HUES64 (cell line): Measurements from ENCODE around the gene SH2D7.

Source experiments
- H3K27ac ChIP-seq: 2 replicates; pipeline ENCODE4 v1.7.0; 2013; ENCODE audit warnings: low read depth, low read length, inconsistent platforms
- H3K27me3 ChIP-seq: 2 replicates; pipeline ENCODE4 v1.6.1; 2013; ENCODE audit warnings: mild to moderate bottlenecking, low read length; ENCODE audit not compliant: insufficient read depth
- H3K36me3 ChIP-seq: 2 replicates; pipeline ENCODE4 v1.6.1; 2013; ENCODE audit warnings: mild to moderate bottlenecking, low read length; ENCODE audit not compliant: insufficient read depth
- H3K4me1 ChIP-seq: 2 replicates; pipeline ENCODE4 v1.6.1; 2013; ENCODE audit warnings: mild to moderate bottlenecking, low read length, moderate library complexity; ENCODE audit not compliant: insufficient read depth
- H3K4me3 ChIP-seq: 2 replicates; pipeline ENCODE4 v1.5.1; 2013; ENCODE audit warnings: mild to moderate bottlenecking, low read length, moderate library complexity
- H3K9ac ChIP-seq: 2 replicates; pipeline ENCODE4 v1.6.1; 2013; ENCODE audit warnings: mild to moderate bottlenecking, low read depth, low read length
- H3K9me3 ChIP-seq: 2 replicates; pipeline ENCODE4 v1.6.1; 2013; ENCODE audit warnings: low read depth, low read length; ENCODE audit not compliant: insufficient read depth
- WGBS: fragments of 150-250, 120-280 bp; methylation state at CpG from one replicate; pipeline ENCODE4 v1.1.7; 2013; ENCODE audit warnings: missing lambda C conversion rate; 5-methylcytosine and 5-hydroxymethylcytosine counted together

SH2D7 gene

DNA sequence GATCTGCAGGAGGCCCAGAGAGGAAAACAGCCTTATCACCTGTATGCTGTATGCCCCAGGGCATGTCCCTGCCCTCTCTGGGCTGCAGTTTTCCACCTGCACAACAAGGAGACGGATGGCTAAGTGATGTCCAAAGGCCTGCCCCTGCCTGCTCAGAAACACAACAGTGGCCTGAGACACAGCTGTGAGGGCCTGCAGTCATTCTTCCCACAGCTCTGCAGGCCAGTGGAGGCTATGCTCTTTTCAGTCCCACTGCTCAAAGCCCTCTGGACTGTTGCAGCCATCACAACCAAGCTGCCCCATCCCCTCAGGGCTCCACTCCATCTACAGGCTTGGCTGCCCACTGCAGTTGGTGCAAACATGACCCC is 9.6 kb upstream of the SH2D7 start:
- no peak overlapping the region for H3K9ac ChIP-seq

DNA sequence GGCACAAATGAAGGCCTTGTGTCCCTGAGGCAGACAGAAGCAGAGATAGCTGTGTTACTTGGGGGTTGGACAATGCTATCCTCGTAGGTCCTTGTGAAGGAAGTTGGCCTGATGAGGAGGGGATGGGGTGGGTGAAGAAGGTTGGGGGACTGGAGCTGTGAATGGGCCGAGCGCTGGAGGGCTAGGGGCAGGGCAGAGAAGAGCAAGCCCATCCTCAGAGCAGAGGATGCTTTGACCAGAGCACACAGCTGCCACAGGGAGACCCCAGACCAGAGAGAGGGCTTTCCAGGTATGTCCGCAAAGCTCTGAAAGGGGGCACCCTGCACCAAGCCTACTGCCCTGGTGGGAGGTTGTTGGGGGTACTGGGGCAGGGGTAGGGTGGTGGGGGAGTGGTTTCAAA is 9.2 kb upstream of the SH2D7 start:
- Histone ChIP-seq H3K9me3 (no peaks in the 10 kb centered on the region), H3K27me3 (no peaks in the 10 kb centered on the region), H3K27ac (no peak overlapping the region), H3K36me3 (no peaks in the 10 kb centered on the region), H3K4me3 (no peak overlapping the region), H3K4me1 (no peaks in the 10 kb centered on the region), H3K9ac (no peak overlapping the region)
- WGBS: 94% methylated on average over 4 of the region's 4 CpGs

More for the DNA sequence above, 9.6 kb upstream of the SH2D7 start:
- no peaks in the 10 kb centered on the region for H3K9me3 ChIP-seq
- H3K4me3 ChIP-seq: no peak overlapping the region
- H3K27ac ChIP-seq: no peak overlapping the region
- H3K36me3 ChIP-seq: no peaks in the 10 kb centered on the region
- 87% methylated on average over 1 of the region's 1 CpG for WGBS
- H3K27me3 ChIP-seq: no peaks in the 10 kb centered on the region
- no peaks in the 10 kb centered on the region for H3K4me1 ChIP-seq

DNA sequence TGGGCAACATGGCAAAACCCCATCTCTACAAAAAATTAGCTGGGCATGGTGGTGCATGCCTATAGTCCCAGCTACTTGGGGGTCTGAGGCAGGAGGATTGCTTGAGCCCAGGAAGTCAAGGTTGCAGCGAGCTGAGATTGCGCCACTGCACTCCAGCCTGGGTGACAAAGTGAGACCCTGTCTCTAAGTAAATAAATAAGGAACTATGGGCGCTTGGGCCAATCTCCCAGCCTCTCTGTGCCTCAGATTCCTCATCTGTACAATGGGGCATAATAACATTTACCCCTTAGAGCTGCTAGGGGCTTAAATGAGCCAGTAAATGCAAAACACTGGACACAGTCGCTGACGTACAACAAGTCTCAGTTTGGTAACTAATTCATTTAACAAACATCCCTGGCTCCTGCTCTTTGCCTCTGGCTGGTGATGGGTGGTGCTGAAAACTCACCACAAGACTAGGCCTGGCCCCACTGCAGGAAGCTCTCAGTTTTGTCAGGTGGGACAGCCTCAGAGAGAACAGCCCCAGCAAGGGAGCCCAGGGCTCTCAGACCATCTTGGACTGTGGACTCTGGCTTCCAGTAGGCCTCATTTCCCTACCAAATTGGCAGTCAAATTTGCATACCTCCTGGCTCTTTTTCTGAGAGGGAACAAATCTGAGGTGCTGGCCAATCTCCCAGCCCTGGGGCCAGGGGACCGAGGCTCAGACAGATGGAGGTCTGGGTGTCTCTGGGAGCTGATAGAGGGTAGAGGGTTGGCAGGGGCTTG is 8.5 kb upstream of the SH2D7 start:
- H3K9ac ChIP-seq: no peak overlapping the region

DNA sequence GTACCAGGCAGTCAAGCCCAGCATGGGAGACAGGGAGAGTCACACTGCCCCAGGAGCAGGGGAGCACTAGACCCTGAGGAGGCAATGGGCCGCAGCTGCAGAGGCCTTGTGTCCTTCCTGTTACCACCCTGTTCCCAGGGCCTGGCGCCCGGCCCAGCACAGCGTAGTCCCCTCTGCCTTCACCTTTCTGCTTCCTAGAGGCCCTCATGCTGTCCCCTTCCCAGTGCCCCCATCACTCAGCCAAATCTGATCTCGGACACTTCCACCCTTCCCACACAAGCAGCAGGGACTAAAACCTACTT is 8.0 kb upstream of the SH2D7 start:
- Histone ChIP-seq H3K4me1 (no peaks in the 10 kb centered on the region), H3K27me3 (no peaks in the 10 kb centered on the region), H3K9ac (no peak overlapping the region), H3K4me3 (no peak overlapping the region), H3K27ac (no peak overlapping the region), H3K36me3 (no peaks in the 10 kb centered on the region), H3K9me3 (no peaks in the 10 kb centered on the region)
- WGBS: 93% methylated on average over 5 of the region's 5 CpGs

More for the DNA sequence above, 8.5 kb upstream of the SH2D7 start:
- Histone ChIP-seq H3K27me3 (no peaks in the 10 kb centered on the region), H3K4me3 (no peak overlapping the region), H3K27ac (no peak overlapping the region), H3K9me3 (no peaks in the 10 kb centered on the region), H3K36me3 (no peaks in the 10 kb centered on the region), H3K4me1 (no peaks in the 10 kb centered on the region)
- 91% methylated on average over 6 of the region's 6 CpGs for WGBS

DNA sequence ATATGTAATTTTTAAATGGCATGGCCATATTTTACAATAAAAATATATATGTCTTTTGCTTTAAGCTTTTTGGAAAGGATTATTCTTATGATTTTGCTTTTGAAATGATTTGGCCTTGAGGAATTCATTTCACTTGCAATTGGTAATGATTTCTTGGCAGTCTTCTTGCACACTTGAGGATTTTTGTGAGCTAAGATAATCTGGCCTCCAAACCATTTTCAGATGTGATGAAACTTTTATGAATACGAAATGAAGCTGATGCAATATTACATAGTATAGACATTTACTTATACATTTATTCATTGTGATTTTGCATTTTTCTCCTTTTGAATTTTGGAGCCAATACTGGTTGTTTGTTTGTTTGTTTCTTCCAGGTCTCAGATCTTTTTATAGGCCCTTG is 6.4 kb upstream of the SH2D7 start:
- no peak overlapping the region for H3K27ac ChIP-seq
- H3K27me3 ChIP-seq: no peaks in the 10 kb centered on the region
- H3K36me3 ChIP-seq: no peaks in the 10 kb centered on the region
- WGBS: no CpG with 5 or more reads among the region's 1 CpG
- no peak overlapping the region for H3K9ac ChIP-seq
- H3K9me3 ChIP-seq: no peaks in the 10 kb centered on the region
- H3K4me1 ChIP-seq: no peaks in the 10 kb centered on the region
- no peak overlapping the region for H3K4me3 ChIP-seq

DNA sequence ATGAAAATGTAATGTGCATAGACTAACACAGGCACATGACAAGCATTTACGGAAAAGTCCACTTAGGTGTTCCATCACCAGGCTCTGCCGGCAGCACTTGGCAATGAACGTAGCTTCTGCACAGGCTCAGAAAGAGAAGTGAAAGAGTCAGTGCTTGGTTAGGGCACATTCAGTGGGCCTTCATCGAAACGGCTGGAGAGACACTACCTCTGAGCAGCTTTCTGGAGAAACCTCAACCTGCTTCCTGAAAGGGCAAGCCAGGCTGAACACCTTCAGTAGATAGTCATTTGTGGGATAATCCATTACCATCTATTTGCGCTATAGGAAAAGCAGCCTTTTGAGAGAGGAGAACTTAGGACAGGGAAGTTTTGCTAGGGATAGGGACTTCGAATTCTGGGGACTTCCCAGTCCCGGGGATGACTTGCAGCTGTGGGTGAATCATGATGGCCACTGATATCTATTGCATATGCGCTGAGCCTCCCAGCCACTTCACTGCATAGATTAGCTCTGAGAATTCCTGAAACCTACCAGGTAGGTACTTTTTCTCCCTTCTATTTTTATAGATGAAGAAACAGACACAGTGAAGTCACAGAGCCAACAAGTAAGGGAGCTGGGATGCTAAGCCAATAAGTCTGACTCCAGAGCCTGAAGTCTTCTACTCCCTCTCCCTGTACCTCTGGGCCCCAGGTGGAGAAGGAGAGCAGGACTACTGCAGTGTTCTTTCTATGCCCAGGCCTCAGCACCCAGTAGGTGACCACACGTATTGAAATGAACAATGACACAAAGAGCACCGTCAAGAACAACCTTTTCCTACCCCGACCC is 4.2 kb upstream of the SH2D7 start:
- no peak overlapping the region for H3K4me3 ChIP-seq
- no peaks in the 10 kb centered on the region for H3K4me1 ChIP-seq
- H3K27ac ChIP-seq: no peak overlapping the region
- WGBS: 87% methylated on average over 12 of the region's 12 CpGs
- no peaks in the 10 kb centered on the region for H3K36me3 ChIP-seq
- no peaks in the 10 kb centered on the region for H3K27me3 ChIP-seq
- H3K9me3 ChIP-seq: no peaks in the 10 kb centered on the region
- no peak overlapping the region for H3K9ac ChIP-seq

DNA sequence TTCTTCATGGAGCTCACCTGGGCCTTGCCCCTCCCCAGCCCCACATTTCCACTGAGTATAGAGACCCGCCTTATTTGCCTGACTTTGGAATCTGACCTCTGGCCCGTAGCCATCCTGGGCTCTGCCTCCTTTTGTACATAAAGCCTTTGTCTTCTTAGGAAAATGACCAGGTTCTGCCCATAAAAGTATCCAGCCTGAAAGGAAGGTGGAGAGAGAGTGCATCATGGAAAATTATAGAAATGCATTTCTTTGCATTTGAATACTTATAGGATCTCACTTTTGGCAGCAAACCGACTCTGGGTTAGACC is 3.6 kb upstream of the SH2D7 start:
- no peaks in the 10 kb centered on the region for H3K27me3 ChIP-seq
- no peak overlapping the region for H3K9ac ChIP-seq
- H3K4me3 ChIP-seq: no peak overlapping the region
- no peaks in the 10 kb centered on the region for H3K9me3 ChIP-seq
- H3K4me1 ChIP-seq: no peaks in the 10 kb centered on the region
- no peaks in the 10 kb centered on the region for H3K36me3 ChIP-seq
- WGBS: 90% methylated on average over 3 of the region's 3 CpGs
- no peak overlapping the region for H3K27ac ChIP-seq

DNA sequence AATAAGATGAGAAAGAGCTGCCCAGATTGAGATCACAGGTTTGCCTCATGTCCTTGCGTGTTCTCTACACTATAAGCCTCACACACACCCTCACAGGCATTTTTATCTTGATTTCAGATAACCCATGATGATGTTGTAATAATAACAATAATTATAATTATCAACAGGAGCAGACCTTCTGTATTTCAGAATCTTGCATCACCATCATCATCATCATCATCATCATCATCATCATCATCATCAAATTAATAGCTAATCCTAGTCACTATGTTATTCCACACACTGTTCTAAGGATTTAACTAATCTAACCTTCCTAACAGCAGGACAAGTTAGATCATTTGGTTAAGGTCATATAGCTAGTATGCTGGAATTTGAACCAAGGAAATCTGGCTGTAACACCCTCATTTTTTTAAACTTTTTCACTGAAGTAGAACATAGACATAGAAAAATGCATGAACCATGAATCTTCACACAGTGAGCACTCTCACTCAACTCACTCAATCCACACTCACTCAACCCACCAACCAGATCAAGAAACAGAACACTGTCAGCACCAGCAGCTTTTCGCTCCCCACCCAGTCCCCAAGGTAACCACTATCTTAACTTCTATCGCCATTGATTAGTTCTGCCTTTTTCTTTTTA is 1.8 kb upstream of the SH2D7 start:
- no peaks in the 10 kb centered on the region for H3K9me3 ChIP-seq
- no peak overlapping the region for H3K27ac ChIP-seq
- H3K4me3 ChIP-seq: no peak overlapping the region
- H3K36me3 ChIP-seq: no peaks in the 10 kb centered on the region
- 98% methylated on average over 2 of the region's 3 CpGs for WGBS
- H3K4me1 ChIP-seq: no peaks in the 10 kb centered on the region
- no peak overlapping the region for H3K9ac ChIP-seq
- H3K27me3 ChIP-seq: no peaks in the 10 kb centered on the region

DNA sequence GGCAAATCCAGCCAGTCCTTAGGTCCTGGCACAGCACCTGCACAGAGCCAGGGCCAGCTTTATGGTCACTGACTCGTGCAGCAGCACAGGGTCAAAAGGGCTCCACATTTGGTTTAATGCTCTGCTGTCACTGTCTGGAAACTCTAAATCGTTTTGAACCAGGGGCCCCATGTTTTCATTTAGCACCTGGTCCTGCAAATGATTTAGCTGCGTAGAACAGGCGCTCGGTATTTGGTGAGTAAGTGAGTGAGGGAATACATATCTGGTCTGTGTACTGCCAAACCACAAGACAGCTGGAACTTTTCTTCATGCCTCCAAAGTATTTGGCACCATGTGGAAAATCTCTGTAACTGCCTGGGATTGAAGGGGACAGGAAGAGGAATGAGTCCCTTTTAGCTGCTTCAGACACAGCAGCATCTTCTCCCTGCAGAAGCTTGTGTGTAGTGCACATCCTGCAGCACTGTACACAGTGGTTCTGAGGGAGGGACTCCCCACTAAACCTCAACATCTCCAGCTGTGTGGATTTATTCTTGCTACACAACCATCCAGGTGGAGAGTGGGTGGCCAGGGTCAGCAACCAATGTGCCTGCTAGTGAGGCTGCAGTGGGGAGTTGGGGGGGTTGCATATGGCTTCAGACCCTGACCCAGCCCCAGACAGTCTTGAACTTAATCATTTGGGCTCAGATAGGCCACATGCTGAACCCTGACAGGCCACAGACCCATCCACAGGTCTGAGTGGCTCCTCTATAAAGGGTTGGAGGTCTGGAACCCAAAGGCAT is 1.1 kb downstream of the SH2D7 start:
- no peak overlapping the region for H3K27ac ChIP-seq
- H3K27me3 ChIP-seq: no peaks in the 10 kb centered on the region
- H3K36me3 ChIP-seq: no peaks in the 10 kb centered on the region
- no peak overlapping the region for H3K9ac ChIP-seq
- H3K4me3 ChIP-seq: no peak overlapping the region
- no peaks in the 10 kb centered on the region for H3K9me3 ChIP-seq
- WGBS: 74% methylated on average over 5 of the region's 5 CpGs
- H3K4me1 ChIP-seq: no peaks in the 10 kb centered on the region

DNA sequence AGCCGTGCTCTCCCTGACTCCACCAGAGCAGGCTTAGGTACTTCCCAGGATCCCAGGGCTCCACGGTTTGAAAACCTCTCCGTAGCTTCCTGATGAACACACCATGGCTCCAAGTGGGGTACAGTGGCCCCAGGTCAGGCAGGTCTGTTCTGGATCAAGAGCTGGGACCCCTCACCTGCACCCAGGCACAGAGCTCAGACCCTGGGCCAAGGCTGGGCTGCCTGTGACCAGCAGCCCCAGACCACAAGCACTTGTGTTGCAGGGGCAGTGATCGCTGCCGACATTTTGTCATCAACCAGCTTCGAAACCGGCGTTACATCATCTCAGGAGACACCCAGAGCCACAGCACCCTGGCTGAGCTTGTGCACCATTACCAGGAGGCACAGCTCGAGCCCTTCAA is 5.3 kb downstream of the SH2D7 start:
- Histone ChIP-seq H3K36me3 (no peaks in the 10 kb centered on the region), H3K27me3 (no peaks in the 10 kb centered on the region), H3K4me1 (no peaks in the 10 kb centered on the region), H3K9me3 (no peaks in the 10 kb centered on the region), H3K9ac (no peak overlapping the region), H3K27ac (no peak overlapping the region), H3K4me3 (no peak overlapping the region)
- WGBS: 92% methylated on average over 9 of the region's 9 CpGs

DNA sequence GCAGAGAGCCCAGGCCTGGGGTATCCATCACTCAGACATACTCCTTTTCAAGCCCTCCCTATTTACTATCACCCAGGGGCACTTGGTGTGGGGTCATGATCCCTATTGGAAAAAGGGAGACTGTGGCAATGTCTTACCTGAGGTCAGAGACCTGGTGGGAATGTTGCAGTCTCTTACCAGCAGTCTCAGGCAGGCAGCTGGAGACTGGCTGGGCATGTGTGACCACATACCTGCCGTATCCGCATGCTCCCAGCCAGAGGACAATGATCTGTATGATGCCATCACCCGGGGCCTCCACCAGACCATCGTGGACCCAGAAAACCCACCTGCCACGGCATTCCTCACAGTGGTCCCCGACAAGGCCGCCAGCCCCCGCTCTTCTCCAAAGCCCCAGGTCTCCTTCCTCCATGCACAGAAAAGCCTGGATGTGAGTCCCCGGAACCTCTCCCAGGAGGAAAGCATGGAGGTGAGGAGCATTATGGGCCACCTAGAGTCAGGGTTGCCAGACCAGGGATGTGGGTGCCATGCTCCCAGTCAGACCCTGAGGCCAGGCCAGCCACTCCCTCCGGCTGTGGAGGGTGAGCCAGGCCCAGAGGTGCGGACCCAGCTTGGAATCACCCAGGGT is 5.9 kb downstream of the SH2D7 start:
- H3K9me3 ChIP-seq: no peaks in the 10 kb centered on the region
- no peak overlapping the region for H3K27ac ChIP-seq
- H3K4me3 ChIP-seq: no peak overlapping the region
- WGBS: 90% methylated on average over 11 of the region's 11 CpGs
- no peak overlapping the region for H3K9ac ChIP-seq
- no peaks in the 10 kb centered on the region for H3K36me3 ChIP-seq
- H3K27me3 ChIP-seq: no peaks in the 10 kb centered on the region
- no peaks in the 10 kb centered on the region for H3K4me1 ChIP-seq
